ENCODE data around the gene PCDHGB7. TPM values are rescaled to one million over a fixed set of nuclear protein-coding genes. Genes with fewer than 3 reads are reported as not detected.
"Not testable (repeated sequence)": the region's sequence is repeated elsewhere in the genome, so short reads cannot be mapped to it uniquely, and the experiment has no call there.

Gene PCDHGB7
- polyA plus RNA-seq, 1 donor, result 7.0 TPM

GRCh38 chr5:141430332-141431113 lies 13.0 kb downstream of the PCDHGB7 start, which contains the start of gene PCDHGA12:
Gene PCDHGA12, plus strand, starts transcription at chr5:141430507. Its CDS starts 253 bp downstream, at chr5:141430760.
- no peak for DNase-seq (ENCODE audit: low read depth)

GRCh38 chr5:141431286-141431685 lies 13.8 kb downstream of the PCDHGB7 start:
- DNase-seq (ENCODE audit: low read depth), result no peak

GRCh38 chr5:141432308-141432707 lies 14.8 kb downstream of the PCDHGB7 start:
- DNase-seq (ENCODE audit: low read depth), result not testable (repeated sequence)

- DNase-seq (ENCODE audit: low read depth), result not testable (repeated sequence)
These were observed 15.2 kb downstream of the PCDHGB7 start for GRCh38 chr5:141432726-141433125.

- no peak for DNase-seq (ENCODE audit: low read depth)
These were observed 16.5 kb downstream of the PCDHGB7 start for GRCh38 chr5:141434006-141434405.

- DNase-seq (ENCODE audit: low read depth), result no peak
These were observed 19.7 kb downstream of the PCDHGB7 start for GRCh38 chr5:141437221-141437620.

GRCh38 chr5:141439411-141440141 lies 22.1 kb downstream of the PCDHGB7 start:
- no peak for DNase-seq (ENCODE audit: low read depth)

GRCh38 chr5:141440341-141440740 lies 22.9 kb downstream of the PCDHGB7 start:
- DNase-seq (ENCODE audit: low read depth), result no peak

- DNase-seq (ENCODE audit: low read depth), result no peak
These were observed 24.2 kb downstream of the PCDHGB7 start for GRCh38 chr5:141441571-141442170.

GRCh38 chr5:141465351-141465750 lies 47.9 kb downstream of the PCDHGB7 start:
- DNase-seq (ENCODE audit: low read depth), result no peak

Other genes with a start within 250 kb of the PCDHGB7 start
- 1.9 TPM for gene PCDHB7, start 245.0 kb upstream of the PCDHGB7 start, polyA plus RNA-seq (ENCODE audit: insufficient read length)
- gene PCDHB8, start 239.9 kb upstream of the PCDHGB7 start, polyA plus RNA-seq (ENCODE audit: insufficient read length), result 1.8 TPM
- gene PCDHB16, start 235.3 kb upstream of the PCDHGB7 start, polyA plus RNA-seq (ENCODE audit: insufficient read length), result 2.5 TPM
- gene PCDHB9, start 230.5 kb upstream of the PCDHGB7 start, polyA plus RNA-seq (ENCODE audit: insufficient read length), result 2.9 TPM
- gene PCDHB10, start 225.3 kb upstream of the PCDHGB7 start, polyA plus RNA-seq (ENCODE audit: insufficient read length), result 3.6 TPM
- 2.2 TPM for gene PCDHB11, start 218.1 kb upstream of the PCDHGB7 start, polyA plus RNA-seq (ENCODE audit: insufficient read length)
- gene PCDHB12, start 209.0 kb upstream of the PCDHGB7 start, polyA plus RNA-seq (ENCODE audit: insufficient read length), result 2.5 TPM
- gene PCDHB13, start 203.8 kb upstream of the PCDHGB7 start, polyA plus RNA-seq (ENCODE audit: insufficient read length), result 2.4 TPM
- gene PCDHB14, start 194.3 kb upstream of the PCDHGB7 start, polyA plus RNA-seq (ENCODE audit: insufficient read length), result 6.3 TPM
- 7.0 TPM for gene PCDHB15, start 172.3 kb upstream of the PCDHGB7 start, polyA plus RNA-seq (ENCODE audit: insufficient read length)
- 0.10 TPM for gene SLC25A2, start 113.6 kb upstream of the PCDHGB7 start, polyA plus RNA-seq (ENCODE audit: insufficient read length)
- gene TAF7, start 96.9 kb upstream of the PCDHGB7 start, polyA plus RNA-seq (ENCODE audit: insufficient read length), result 76.1 TPM
- gene PCDHGA1, start 87.2 kb upstream of the PCDHGB7 start, polyA plus RNA-seq (ENCODE audit: insufficient read length), result 0.58 TPM
- gene PCDHGA2, start 78.9 kb upstream of the PCDHGB7 start, polyA plus RNA-seq (ENCODE audit: insufficient read length), result 2.1 TPM
- gene PCDHGA3, start 73.8 kb upstream of the PCDHGB7 start, polyA plus RNA-seq (ENCODE audit: insufficient read length), result 1.1 TPM
- gene PCDHGB1, start 67.6 kb upstream of the PCDHGB7 start, polyA plus RNA-seq (ENCODE audit: insufficient read length), result 0.49 TPM
- 1.0 TPM for gene PCDHGA4, start 62.7 kb upstream of the PCDHGB7 start, polyA plus RNA-seq (ENCODE audit: insufficient read length)
- 1.7 TPM for gene PCDHGB2, start 57.7 kb upstream of the PCDHGB7 start, polyA plus RNA-seq (ENCODE audit: insufficient read length)
- gene PCDHGA5, start 53.5 kb upstream of the PCDHGB7 start, polyA plus RNA-seq (ENCODE audit: insufficient read length), result 2.6 TPM
- gene PCDHGB3, start 47.4 kb upstream of the PCDHGB7 start, polyA plus RNA-seq (ENCODE audit: insufficient read length), result 1.6 TPM
- gene PCDHGA6, start 43.8 kb upstream of the PCDHGB7 start, polyA plus RNA-seq (ENCODE audit: insufficient read length), result 2.6 TPM
- 1.4 TPM for gene PCDHGA7, start 34.9 kb upstream of the PCDHGB7 start, polyA plus RNA-seq (ENCODE audit: insufficient read length)
- 1.7 TPM for gene PCDHGB4, start 30.0 kb upstream of the PCDHGB7 start, polyA plus RNA-seq (ENCODE audit: insufficient read length)
- gene PCDHGA8, start 25.0 kb upstream of the PCDHGB7 start, polyA plus RNA-seq (ENCODE audit: insufficient read length), result 0.73 TPM
- gene PCDHGB5, start 19.7 kb upstream of the PCDHGB7 start, polyA plus RNA-seq (ENCODE audit: insufficient read length), result 3.1 TPM
- gene PCDHGA9, start 14.9 kb upstream of the PCDHGB7 start, polyA plus RNA-seq (ENCODE audit: insufficient read length), result 3.3 TPM
- 3.5 TPM for gene PCDHGB6, start 9.7 kb upstream of the PCDHGB7 start, polyA plus RNA-seq (ENCODE audit: insufficient read length)
- gene PCDHGA10, start 4.7 kb upstream of the PCDHGB7 start, polyA plus RNA-seq (ENCODE audit: insufficient read length), result 1.4 TPM
- 2.7 TPM for gene PCDHGA11, start 3.4 kb downstream of the PCDHGB7 start, polyA plus RNA-seq (ENCODE audit: insufficient read length)
- 1.7 TPM for gene PCDHGA12, start 12.8 kb downstream of the PCDHGB7 start, polyA plus RNA-seq (ENCODE audit: insufficient read length)
- 83.8 TPM for gene PCDHGC3, start 58.3 kb downstream of the PCDHGB7 start, polyA plus RNA-seq (ENCODE audit: insufficient read length)
- 1.8 TPM for gene PCDHGC4, start 67.4 kb downstream of the PCDHGB7 start, polyA plus RNA-seq (ENCODE audit: insufficient read length)
- gene PCDHGC5, start 71.4 kb downstream of the PCDHGB7 start, polyA plus RNA-seq (ENCODE audit: insufficient read length), result 0.78 TPM
- gene DIAPH1, start 201.3 kb downstream of the PCDHGB7 start, polyA plus RNA-seq (ENCODE audit: insufficient read length), result 20.1 TPM
- gene HDAC3, start 219.2 kb downstream of the PCDHGB7 start, polyA plus RNA-seq (ENCODE audit: insufficient read length), result 47.7 TPM
- 0.15 TPM for gene RELL2, start 219.3 kb downstream of the PCDHGB7 start, polyA plus RNA-seq (ENCODE audit: insufficient read length)
- 6.5 TPM for gene FCHSD1, start 233.7 kb downstream of the PCDHGB7 start, polyA plus RNA-seq (ENCODE audit: insufficient read length)